PFSK-1 (cell line): Measurements from ENCODE around the gene ETAA1.
A peak's percentile ranks its signal among the peaks of the same experiment; 100 is the strongest.

Experiments used
- FOXP2 ChIP-seq: optimal IDR thresholded peaks from 2 replicates; pipeline ENCODE3; 2011; ENCODE audit warnings: borderline replicate concordance, control low read depth, inconsistent platforms; ENCODE audit not compliant: insufficient read depth; ENCODE audit errors: extremely low read length, extremely low read depth
- POLR2AphosphoS5 ChIP-seq: IDR thresholded peaks from 2 replicates; pipeline ENCODE4 v1.6.1; 2012; ENCODE audit warnings: low read depth, mild to moderate bottlenecking, control low read depth, low read length, moderate library complexity
- REST ChIP-seq, 2 experiments: IDR thresholded peaks; 2 replicates each; pipeline versions ENCODE4 v1.6.1 to v1.8.0; 2011 to 2012; ENCODE audit warnings: low read depth in 2 of 2, low read length in 2 of 2, control low read depth in 1 of 2, inconsistent platforms in 1 of 2, mild to moderate bottlenecking in 1 of 2, moderate library complexity in 1 of 2; ENCODE audit not compliant: insufficient read depth in 1 of 2
- SIN3A ChIP-seq: IDR thresholded peaks from 2 replicates; pipeline ENCODE4 v1.6.1; 2012; ENCODE audit warnings: mild to moderate bottlenecking, low read length, moderate library complexity, borderline replicate concordance; ENCODE audit not compliant: insufficient read depth
- TAF1 ChIP-seq: IDR thresholded peaks from 2 replicates; pipeline ENCODE4 v1.6.1; 2012; ENCODE audit warnings: low read length, control low read depth, borderline replicate concordance; ENCODE audit not compliant: insufficient read depth

Gene ETAA1

GRCh38 chr2:67416136-67416535 lies 19.0 kb downstream of the ETAA1 start:
- TF ChIP-seq TAF1 (no peak), FOXP2 (no peak), REST (IDR thresholded peaks at IDR 0.05; ENCODE audit: insufficient read depth in 1 of 2, low read depth in 2 of 2, low read length in 2 of 2) (no peak), POLR2AphosphoS5 (no peak), SIN3A (no peak)

- TF ChIP-seq SIN3A (no peak), FOXP2 (no peak), POLR2AphosphoS5 (no peak), TAF1 (no peak), REST (IDR thresholded peaks at IDR 0.05; ENCODE audit: insufficient read depth in 1 of 2, low read depth in 2 of 2, low read length in 2 of 2) (no peak)
Observed at GRCh38 chr2:67423489-67423888, 26.4 kb downstream of the ETAA1 start.

GRCh38 chr2:67436221-67436620 lies 39.1 kb downstream of the ETAA1 start:
- no peak for TF ChIP-seq SIN3A
- no peak for TF ChIP-seq TAF1
- no peak for TF ChIP-seq FOXP2
- no peak for TF ChIP-seq POLR2AphosphoS5

- TF ChIP-seq REST (IDR thresholded peaks at IDR 0.05; ENCODE audit: insufficient read depth in 1 of 2, low read depth in 2 of 2, low read length in 2 of 2) (no peak), TAF1 (peak; percentile 13; the same call in 1 of the 2 replicates), POLR2AphosphoS5 (no peak), SIN3A (no peak), FOXP2 (no peak)
Observed at GRCh38 chr2:67437114-67437513, 40.0 kb downstream of the ETAA1 start.

- TF ChIP-seq REST (IDR thresholded peaks at IDR 0.05; ENCODE audit: insufficient read depth in 1 of 2, low read depth in 2 of 2, low read length in 2 of 2) (no peak), POLR2AphosphoS5 (no peak), FOXP2 (no peak), SIN3A (no peak), TAF1 (no peak)
Observed at GRCh38 chr2:67438337-67438736, 41.2 kb downstream of the ETAA1 start.
